ENCODE measurements around the gene ANKRD11. TPM values are rescaled to one million over a fixed set of nuclear protein-coding genes. Genes with fewer than 3 reads are reported as not detected.

ANKRD11 gene
- polyA plus RNA-seq, 1 donor from 2014 or later: 32.5 TPM

- Histone ChIP-seq H3K4me2 (ENCODE audit: low read length) (no peak overlapping the region), H3K9me3 (ENCODE audit: low read length) (no peaks in the 10 kb centered on the region)
Observed at GRCh38 chr16:89371968-89372634, 118.3 kb downstream of the ANKRD11 start.

GRCh38 chr16:89371386-89371785, 119.0 kb downstream of the ANKRD11 start:
- no peaks in the 10 kb centered on the region for H3K9me3 ChIP-seq (ENCODE audit: low read length)
- H3K9ac ChIP-seq (ENCODE audit: low read length): no peak overlapping the region
- no peaks in the 10 kb centered on the region for H3K9me2 ChIP-seq (ENCODE audit: insufficient read depth, low read length)
- H2AFZ ChIP-seq (ENCODE audit: low read depth, low read length): no peak overlapping the region
- no peaks in the 10 kb centered on the region for H4K20me1 ChIP-seq (ENCODE audit: insufficient read depth)
- no peak overlapping the region for H3K27ac ChIP-seq (ENCODE audit: low read length)
- no peak overlapping the region for H3K4me3 ChIP-seq (ENCODE audit: low read length)
- H3K79me2 ChIP-seq (replicated peaks; ENCODE audit: insufficient read depth, low read length): peaks cover 85% of the 10 kb centered on the region
- no peak overlapping the region for H3K4me2 ChIP-seq (ENCODE audit: low read length)
- H3F3A ChIP-seq (ENCODE audit: insufficient read depth, low read length, poor library complexity, severe bottlenecking): no peaks in the 10 kb centered on the region
- no peaks in the 10 kb centered on the region for H3K27me3 ChIP-seq (ENCODE audit: insufficient read depth, low read depth, low read length)
- no peaks in the 10 kb centered on the region for H3K36me3 ChIP-seq (ENCODE audit: insufficient read depth, low read length)
- no peak for TF ChIP-seq POLR2AphosphoS5 (IDR thresholded peaks at IDR 0.05)
- TF ChIP-seq CTCF (IDR thresholded peaks at IDR 0.05; ENCODE audit: poor library complexity, severe bottlenecking): no peak
- TF ChIP-seq MXI1 (conservative IDR thresholded peaks at IDR 0.05; ENCODE audit: poor library complexity, severe bottlenecking): no peak
- TF ChIP-seq SMC3 (conservative IDR thresholded peaks at IDR 0.05; ENCODE audit: poor library complexity): no peak
- TF ChIP-seq EP300 (conservative IDR thresholded peaks at IDR 0.05; ENCODE audit: poor library complexity, severe bottlenecking): no peak
- TF ChIP-seq RAD21 (conservative IDR thresholded peaks at IDR 0.05): no peak
- TF ChIP-seq TAF1 (IDR thresholded peaks at IDR 0.05; ENCODE audit: low read depth): no peak
- no peak for TF ChIP-seq EZH2 (IDR thresholded peaks at IDR 0.05; ENCODE audit: borderline replicate concordance, insufficient read depth, low read length, poor library complexity, severe bottlenecking)

More at GRCh38 chr16:89371968-89372634, 118.3 kb downstream of the ANKRD11 start:
- Histone ChIP-seq H3K9me2 (ENCODE audit: insufficient read depth, low read length) (no peaks in the 10 kb centered on the region), H3F3A (ENCODE audit: insufficient read depth, low read length, poor library complexity, severe bottlenecking) (no peaks in the 10 kb centered on the region), H3K4me3 (ENCODE audit: low read length) (no peak overlapping the region), H3K27me3 (ENCODE audit: insufficient read depth, low read depth, low read length) (no peaks in the 10 kb centered on the region), H3K79me2 (replicated peaks; ENCODE audit: insufficient read depth, low read length) (peaks cover 85% of the 10 kb centered on the region), H3K9ac (ENCODE audit: low read length) (no peak overlapping the region), H2AFZ (ENCODE audit: low read depth, low read length) (no peak overlapping the region), H3K27ac (ENCODE audit: low read length) (no peak overlapping the region), H4K20me1 (ENCODE audit: insufficient read depth) (no peaks in the 10 kb centered on the region), H3K36me3 (ENCODE audit: insufficient read depth, low read length) (no peaks in the 10 kb centered on the region)
- TF ChIP-seq RAD21 (conservative IDR thresholded peaks at IDR 0.05) (no peak), POLR2AphosphoS5 (IDR thresholded peaks at IDR 0.05) (no peak), CTCF (IDR thresholded peaks at IDR 0.05; ENCODE audit: poor library complexity, severe bottlenecking) (no peak), TAF1 (IDR thresholded peaks at IDR 0.05; ENCODE audit: low read depth) (no peak), EZH2 (IDR thresholded peaks at IDR 0.05; ENCODE audit: borderline replicate concordance, insufficient read depth, low read length, poor library complexity, severe bottlenecking) (no peak), REST (IDR thresholded peaks at IDR 0.05; ENCODE audit: borderline replicate concordance) (no peak), SMC3 (conservative IDR thresholded peaks at IDR 0.05; ENCODE audit: poor library complexity) (no peak)
